HEK293 (cell line): ENCODE measurements around the gene UFC1.
A peak's percentile ranks its signal among the peaks of the same experiment; 100 is the strongest.

Experiments
- CTCF ChIA-PET: fragments of 350-600 bp; formaldehyde crosslinking; extraction: SDS; loops from one replicate; lab custom pipeline; 2021; ENCODE audit warnings: antibody characterized with exemption; lab: Yijun Ruan, JAX
- POLR2A ChIA-PET: fragments of 300-600 bp; formaldehyde crosslinking; extraction: SDS; loops from one replicate; lab custom pipeline; 2020; ENCODE audit warnings: antibody characterized with exemption, inconsistent platforms; lab: Yijun Ruan, JAX
- H3K27ac ChIP-seq: fragments of 200-500 bp; sonication (Bioruptor generic); 2 replicates; pipeline ENCODE4 v1.5.1; 2014; ENCODE audit warnings: low read depth, low read length, control low read depth, inconsistent platforms; ENCODE audit errors: extremely low read depth
- H3K36me3 ChIP-seq, 2 experiments: fragments of 200-500 bp in 1 of 2; sonication (Bioruptor generic) in 1 of 2; 1 replicate in 1 of 2; 2 replicates in 1 of 2; pipeline ENCODE4 v1.5.1; 2014 to 2017; ENCODE audit warnings: inconsistent platforms in 2 of 2, low read length in 2 of 2; ENCODE audit not compliant: control insufficient read depth in 2 of 2, insufficient read depth in 1 of 2
- H3K4me1 ChIP-seq: fragments of 200-500 bp; sonication (Bioruptor generic); 2 replicates; pipeline ENCODE4 v1.5.1; 2014; ENCODE audit warnings: mild to moderate bottlenecking, low read length, inconsistent platforms; ENCODE audit not compliant: control insufficient read depth, insufficient read depth
- H3K4me3 ChIP-seq: 2 replicates; pipeline ENCODE4 v1.5.1; 2011; ENCODE audit warnings: low read depth, mild to moderate bottlenecking, control low read depth, low read length, moderate library complexity
- H3K9me3 ChIP-seq: fragments of 200-500 bp; sonication (Bioruptor generic); 2 replicates; pipeline ENCODE4 v1.5.1; 2014; ENCODE audit warnings: low read depth, low read length, inconsistent platforms; ENCODE audit not compliant: control insufficient read depth, insufficient read depth
- BCL11B ChIP-seq: fragments of 450-650 bp; formaldehyde crosslinking; IDR thresholded peaks from 2 replicates; pipeline ENCODE4 v1.5.1; 2016; ENCODE audit warnings: low read depth, missing biosample characterization, missing genetic modification characterization
- GLI2 ChIP-seq: fragments of 450-650 bp; formaldehyde crosslinking; IDR thresholded peaks from 2 replicates; pipeline ENCODE4; 2017; ENCODE audit warnings: missing biosample characterization, missing genetic modification characterization, low read depth, borderline replicate concordance
- GLI4 ChIP-seq: fragments of 450-650 bp; formaldehyde crosslinking; IDR thresholded peaks from 2 replicates; pipeline ENCODE4 v1.5.1; 2016; ENCODE audit warnings: missing biosample characterization, missing genetic modification characterization
- GLIS1 ChIP-seq: fragments of 450-650 bp; formaldehyde crosslinking; IDR thresholded peaks from 2 replicates; pipeline ENCODE4 v1.5.1; 2016; ENCODE audit warnings: missing biosample characterization, missing genetic modification characterization
- KLF10 ChIP-seq: fragments of 450-650 bp; IDR thresholded peaks from 2 replicates; pipeline ENCODE4 v1.5.1; 2018; ENCODE audit warnings: missing biosample characterization, mild to moderate bottlenecking, missing genetic modification characterization
- KLF7 ChIP-seq: fragments of 450-650 bp; formaldehyde crosslinking; IDR thresholded peaks from 2 replicates; pipeline ENCODE4 v1.5.1; 2016; ENCODE audit warnings: missing biosample characterization, missing genetic modification characterization, borderline replicate concordance
- KLF8 ChIP-seq: fragments of 450-650 bp; formaldehyde crosslinking; IDR thresholded peaks from 2 replicates; pipeline ENCODE4 v1.5.1; 2016; ENCODE audit warnings: missing biosample characterization, missing genetic modification characterization
- REPIN1 ChIP-seq: fragments of 450-650 bp; formaldehyde crosslinking; IDR thresholded peaks from 2 replicates; pipeline ENCODE4 v1.5.1; 2017; ENCODE audit warnings: missing biosample characterization, missing genetic modification characterization, low read depth
- SP3 ChIP-seq: fragments of 450-650 bp; formaldehyde crosslinking; IDR thresholded peaks from 2 replicates; pipeline ENCODE4 v1.5.1; 2016; ENCODE audit warnings: missing biosample characterization, missing genetic modification characterization
- YY2 ChIP-seq: fragments of 450-650 bp; formaldehyde crosslinking; IDR thresholded peaks from 2 replicates; pipeline ENCODE4 v1.5.1; 2016; ENCODE audit warnings: missing biosample characterization, missing genetic modification characterization
- ZBTB1 ChIP-seq: fragments of 450-650 bp; formaldehyde crosslinking; IDR thresholded peaks from 2 replicates; pipeline ENCODE4 v1.5.1; 2016; ENCODE audit warnings: missing biosample characterization, missing genetic modification characterization
- ZBTB48 ChIP-seq: fragments of 450-650 bp; formaldehyde crosslinking; IDR thresholded peaks from 2 replicates; pipeline ENCODE4 v1.5.1; 2016; ENCODE audit warnings: missing biosample characterization, missing genetic modification characterization
- ZBTB8A ChIP-seq: fragments of 450-650 bp; formaldehyde crosslinking; IDR thresholded peaks from 2 replicates; pipeline ENCODE4 v1.5.1; 2016; ENCODE audit warnings: missing biosample characterization, missing genetic modification characterization
- ZIC2 ChIP-seq: fragments of 450-650 bp; formaldehyde crosslinking; IDR thresholded peaks from 2 replicates; pipeline ENCODE4 v1.5.1; 2016; ENCODE audit warnings: missing biosample characterization, missing genetic modification characterization
- ZNF184 ChIP-seq: fragments of 450-650 bp; IDR thresholded peaks from 2 replicates; pipeline ENCODE4 v1.5.1; 2018; ENCODE audit warnings: missing biosample characterization, mild to moderate bottlenecking, missing genetic modification characterization
- ZNF248 ChIP-seq: fragments of 450-650 bp; formaldehyde crosslinking; IDR thresholded peaks from 2 replicates; pipeline ENCODE4 v1.5.1; 2017; ENCODE audit warnings: missing biosample characterization, missing genetic modification characterization
- ZNF280C ChIP-seq: fragments of 450-650 bp; formaldehyde crosslinking; IDR thresholded peaks from 2 replicates; pipeline ENCODE4 v1.5.1; 2016; ENCODE audit warnings: missing biosample characterization, missing genetic modification characterization
- ZNF362 ChIP-seq: fragments of 450-650 bp; formaldehyde crosslinking; IDR thresholded peaks from 2 replicates; pipeline ENCODE4 v1.5.1; 2016; ENCODE audit warnings: missing biosample characterization, missing genetic modification characterization
- ZNF48 ChIP-seq: fragments of 450-650 bp; formaldehyde crosslinking; IDR thresholded peaks from 2 replicates; pipeline ENCODE4 v1.5.1; 2016; ENCODE audit warnings: missing biosample characterization, missing genetic modification characterization
- ZNF521 ChIP-seq: fragments of 450-650 bp; formaldehyde crosslinking; IDR thresholded peaks from 2 replicates; pipeline ENCODE4 v1.5.1; 2017; ENCODE audit warnings: missing biosample characterization, mild to moderate bottlenecking, missing genetic modification characterization
- ZNF660 ChIP-seq: fragments of 450-650 bp; IDR thresholded peaks from 2 replicates; pipeline ENCODE4 v1.5.1; 2018; ENCODE audit warnings: missing biosample characterization, mild to moderate bottlenecking, missing genetic modification characterization
- ZNF707 ChIP-seq: fragments of 450-650 bp; formaldehyde crosslinking; IDR thresholded peaks from 2 replicates; pipeline ENCODE4 v1.5.1; 2016; ENCODE audit warnings: missing biosample characterization, missing genetic modification characterization
- ZNF777 ChIP-seq: fragments of 450-650 bp; formaldehyde crosslinking; IDR thresholded peaks from 2 replicates; pipeline ENCODE4 v1.5.1; 2017; ENCODE audit warnings: missing biosample characterization, missing genetic modification characterization, borderline replicate concordance
- TF ChIP-seq, protein P1 (sequence below): fragments of 450-650 bp; IDR thresholded peaks from 2 replicates; pipeline ENCODE4 v1.5.1; 2018; ENCODE audit warnings: missing biosample characterization, missing genetic modification characterization
- TF ChIP-seq, protein P2 (sequence below): fragments of 450-650 bp; formaldehyde crosslinking; IDR thresholded peaks from 2 replicates; pipeline ENCODE4 v1.5.1; 2016; ENCODE audit warnings: missing biosample characterization, missing genetic modification characterization
- TF ChIP-seq, protein P3 (sequence below): fragments of 450-650 bp; formaldehyde crosslinking; IDR thresholded peaks from 2 replicates; pipeline ENCODE4 v1.5.1; 2016; ENCODE audit warnings: missing biosample characterization, missing genetic modification characterization

The UFC1 gene

DNA sequence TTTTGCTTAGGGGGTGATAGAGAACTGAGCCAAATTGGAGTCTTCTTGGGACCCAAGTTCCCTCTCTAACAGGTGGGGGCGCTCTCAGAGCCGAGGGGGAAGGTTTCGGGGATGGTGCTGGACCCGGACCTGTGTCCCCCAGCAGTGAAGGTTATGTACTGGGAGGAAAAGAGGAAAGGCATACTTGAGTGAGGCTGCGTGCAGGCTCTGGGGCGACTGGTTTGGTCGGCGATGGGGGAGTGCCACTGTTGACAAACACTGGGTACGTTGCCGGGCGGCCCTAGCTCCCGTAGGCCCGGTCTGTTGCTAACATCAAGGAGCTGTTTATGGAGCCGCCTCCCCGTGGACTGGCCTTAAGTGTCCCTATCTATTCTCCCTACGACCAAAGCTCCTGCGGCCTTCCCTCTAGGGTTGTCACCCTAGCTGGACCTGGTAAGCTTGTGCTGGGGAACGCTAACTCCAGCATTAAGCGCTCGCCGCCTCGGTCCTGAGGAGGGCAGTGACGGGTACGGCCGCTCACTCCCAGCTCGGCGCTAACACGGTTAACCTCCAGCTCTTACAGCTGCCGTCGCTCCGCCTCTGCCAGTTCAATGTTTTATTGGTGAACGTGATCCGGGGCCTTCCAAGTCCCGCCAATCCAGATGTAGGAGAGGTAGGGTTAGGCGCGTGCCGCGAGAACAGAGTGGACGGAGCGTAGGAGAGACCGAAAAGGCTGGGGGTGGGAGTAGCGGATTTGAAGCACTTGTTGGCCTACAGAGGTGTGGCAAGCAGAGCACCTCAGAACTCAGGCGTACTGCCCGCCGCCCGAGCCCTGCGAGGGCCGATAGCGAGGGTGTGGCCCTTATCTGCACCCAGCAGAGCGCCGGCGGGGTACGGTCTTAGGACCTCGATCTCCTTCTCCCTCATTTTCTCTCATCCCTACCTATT lies 12.2 kb downstream of the UFC1 start, which contains the start of gene PPOX (continued):
- TF ChIP-seq ZNF184 (tag by site-specific recombination), result no peak
- no peak for TF ChIP-seq ZBTB1 (tag by site-specific recombination)
- no peak for TF ChIP-seq ZNF280C
- TF ChIP-seq, protein P1, sequence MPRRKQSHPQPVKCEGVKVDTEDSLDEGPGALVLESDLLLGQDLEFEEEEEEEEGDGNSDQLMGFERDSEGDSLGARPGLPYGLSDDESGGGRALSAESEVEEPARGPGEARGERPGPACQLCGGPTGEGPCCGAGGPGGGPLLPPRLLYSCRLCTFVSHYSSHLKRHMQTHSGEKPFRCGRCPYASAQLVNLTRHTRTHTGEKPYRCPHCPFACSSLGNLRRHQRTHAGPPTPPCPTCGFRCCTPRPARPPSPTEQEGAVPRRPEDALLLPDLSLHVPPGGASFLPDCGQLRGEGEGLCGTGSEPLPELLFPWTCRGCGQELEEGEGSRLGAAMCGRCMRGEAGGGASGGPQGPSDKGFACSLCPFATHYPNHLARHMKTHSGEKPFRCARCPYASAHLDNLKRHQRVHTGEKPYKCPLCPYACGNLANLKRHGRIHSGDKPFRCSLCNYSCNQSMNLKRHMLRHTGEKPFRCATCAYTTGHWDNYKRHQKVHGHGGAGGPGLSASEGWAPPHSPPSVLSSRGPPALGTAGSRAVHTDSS (tag by site-specific recombination), result no peak
- no peak for TF ChIP-seq ZNF48 (tag by site-specific recombination)
- peak; percentile 89 for TF ChIP-seq SP3
- TF ChIP-seq ZNF707 (tag by site-specific recombination), result no peak
- peak; percentile 74; the same call in 1 of the 2 replicates for TF ChIP-seq KLF7
- peak; percentile 43; the same call in 1 of the 2 replicates for TF ChIP-seq ZBTB8A (tag by site-specific recombination)
- TF ChIP-seq ZNF521, result no peak
- TF ChIP-seq KLF8 (tag by site-specific recombination), result peak; percentile 59
- no peak for TF ChIP-seq YY2 (tag by site-specific recombination)
- no peak for TF ChIP-seq ZNF777
- TF ChIP-seq KLF10 (tag by site-specific recombination), result peak; percentile 75; the same call in 1 of the 2 replicates
- no peak for TF ChIP-seq REPIN1
- no peak for TF ChIP-seq ZNF248
- TF ChIP-seq ZNF660 (tag by site-specific recombination), result peak; percentile 15; the same call in 1 of the 2 replicates

GRCh38 chr1:161166669-161167548 lies 13.1 kb downstream of the UFC1 start:
- peak overlapping the region; percentile 58 for H3K4me3 ChIP-seq
- H3K4me1 ChIP-seq, result peaks cover 3% of the 10 kb centered on the region; the same call in 1 of the 2 replicates
- ChIA-PET CTCF (interaction anchor here (1.1 to 3.9 kb wide), 7 partner anchors 10 to 215 kb away, joined by 3 to 23 read pairs (median 12); partner anchors contain the start of genes B4GALT3, NDUFS2 and UFC1), POLR2A (interaction anchor here (0.5 to 4.8 kb wide), 13 partner anchors 10 to 215 kb away, joined by 3 to 53 read pairs (median 4); partner anchors contain the start of genes B4GALT3, DEDD, NDUFS2 and TOMM40L)
- no peaks in the 10 kb centered on the region for H3K9me3 ChIP-seq
- H3K36me3 ChIP-seq, result peaks cover 3 to 73% of the 10 kb centered on the region in 2 experiments; a peak in 1 of 3 replicates
- peak overlapping the region; percentile 39; the same call in 1 of the 2 replicates for H3K27ac ChIP-seq
- TF ChIP-seq BCL11B (no peak), GLIS1 (tag by site-specific recombination) (0 out of 2 replicates have a peak, but pooled peaks have one; percentile 15), ZIC2 (tag by site-specific recombination) (peak; percentile 60), ZBTB48 (0 out of 2 replicates have a peak, but pooled peaks have one; percentile 5), GLI2 (tag by site-specific recombination) (no peak), ZNF362 (peak; percentile 75; the same call in 1 of the 2 replicates), GLI4 (0 out of 2 replicates have a peak, but pooled peaks have one; percentile 25)
- TF ChIP-seq, protein P2, sequence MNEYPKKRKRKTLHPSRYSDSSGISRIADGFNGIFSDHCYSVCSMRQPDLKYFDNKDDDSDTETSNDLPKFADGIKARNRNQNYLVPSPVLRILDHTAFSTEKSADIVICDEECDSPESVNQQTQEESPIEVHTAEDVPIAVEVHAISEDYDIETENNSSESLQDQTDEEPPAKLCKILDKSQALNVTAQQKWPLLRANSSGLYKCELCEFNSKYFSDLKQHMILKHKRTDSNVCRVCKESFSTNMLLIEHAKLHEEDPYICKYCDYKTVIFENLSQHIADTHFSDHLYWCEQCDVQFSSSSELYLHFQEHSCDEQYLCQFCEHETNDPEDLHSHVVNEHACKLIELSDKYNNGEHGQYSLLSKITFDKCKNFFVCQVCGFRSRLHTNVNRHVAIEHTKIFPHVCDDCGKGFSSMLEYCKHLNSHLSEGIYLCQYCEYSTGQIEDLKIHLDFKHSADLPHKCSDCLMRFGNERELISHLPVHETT (tag by site-specific recombination), result no peak
- TF ChIP-seq, protein P3, sequence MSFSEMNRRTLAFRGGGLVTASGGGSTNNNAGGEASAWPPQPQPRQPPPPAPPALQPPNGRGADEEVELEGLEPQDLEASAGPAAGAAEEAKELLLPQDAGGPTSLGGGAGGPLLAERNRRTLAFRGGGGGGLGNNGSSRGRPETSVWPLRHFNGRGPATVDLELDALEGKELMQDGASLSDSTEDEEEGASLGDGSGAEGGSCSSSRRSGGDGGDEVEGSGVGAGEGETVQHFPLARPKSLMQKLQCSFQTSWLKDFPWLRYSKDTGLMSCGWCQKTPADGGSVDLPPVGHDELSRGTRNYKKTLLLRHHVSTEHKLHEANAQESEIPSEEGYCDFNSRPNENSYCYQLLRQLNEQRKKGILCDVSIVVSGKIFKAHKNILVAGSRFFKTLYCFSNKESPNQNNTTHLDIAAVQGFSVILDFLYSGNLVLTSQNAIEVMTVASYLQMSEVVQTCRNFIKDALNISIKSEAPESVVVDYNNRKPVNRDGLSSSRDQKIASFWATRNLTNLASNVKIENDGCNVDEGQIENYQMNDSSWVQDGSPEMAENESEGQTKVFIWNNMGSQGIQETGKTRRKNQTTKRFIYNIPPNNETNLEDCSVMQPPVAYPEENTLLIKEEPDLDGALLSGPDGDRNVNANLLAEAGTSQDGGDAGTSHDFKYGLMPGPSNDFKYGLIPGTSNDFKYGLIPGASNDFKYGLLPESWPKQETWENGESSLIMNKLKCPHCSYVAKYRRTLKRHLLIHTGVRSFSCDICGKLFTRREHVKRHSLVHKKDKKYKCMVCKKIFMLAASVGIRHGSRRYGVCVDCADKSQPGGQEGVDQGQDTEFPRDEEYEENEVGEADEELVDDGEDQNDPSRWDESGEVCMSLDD (tag by site-specific recombination), result peak; percentile 63
